HG03439 (cell line): Measurements from ENCODE around the gene ARMCX2.
A peak's percentile ranks its signal among the peaks of the same experiment; 100 is the strongest.
"Not testable (repeated sequence)": the region's sequence is repeated elsewhere in the genome, so short reads cannot be mapped to it uniquely, and the experiment has no call there.

ENCODE experiments used
- ATAC-seq: cut with Tn5 transposase; IDR thresholded peaks from one replicate; pipeline ENCODE4 v1.9.1; 2021; ENCODE audit warnings: mild to moderate bottlenecking, moderate library complexity; ENCODE audit not compliant: unreplicated experiment

The ARMCX2 gene

DNA sequence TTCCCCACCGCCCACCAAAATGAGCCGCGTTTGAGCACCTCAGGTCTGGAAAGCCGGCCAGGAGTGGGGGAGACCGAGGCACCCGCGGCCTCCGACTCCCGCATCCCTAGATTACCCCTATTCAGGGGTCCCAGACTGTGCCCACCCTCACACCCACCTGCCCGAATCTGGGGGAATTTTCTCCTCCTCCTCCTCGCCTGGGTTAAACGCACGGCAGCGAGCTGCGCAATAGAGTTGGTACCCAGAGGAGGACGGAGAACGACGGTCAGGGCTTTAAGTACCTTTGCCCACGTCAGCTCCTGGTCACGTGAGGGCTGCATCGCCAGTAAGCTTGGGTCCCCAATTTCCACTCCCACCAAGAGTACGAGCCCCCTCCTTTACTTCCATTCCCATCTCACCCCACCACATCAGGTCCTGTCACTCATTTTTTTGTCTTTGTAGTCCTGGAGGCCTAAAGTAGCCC lies at the start of gene ARMCX2:
Gene ARMCX2, minus strand, starts transcription at position 250 of the 463 bp plus-strand sequence. CDS start 2,262 bp downstream, outside the sequence.
- ATAC-seq: no peak

DNA sequence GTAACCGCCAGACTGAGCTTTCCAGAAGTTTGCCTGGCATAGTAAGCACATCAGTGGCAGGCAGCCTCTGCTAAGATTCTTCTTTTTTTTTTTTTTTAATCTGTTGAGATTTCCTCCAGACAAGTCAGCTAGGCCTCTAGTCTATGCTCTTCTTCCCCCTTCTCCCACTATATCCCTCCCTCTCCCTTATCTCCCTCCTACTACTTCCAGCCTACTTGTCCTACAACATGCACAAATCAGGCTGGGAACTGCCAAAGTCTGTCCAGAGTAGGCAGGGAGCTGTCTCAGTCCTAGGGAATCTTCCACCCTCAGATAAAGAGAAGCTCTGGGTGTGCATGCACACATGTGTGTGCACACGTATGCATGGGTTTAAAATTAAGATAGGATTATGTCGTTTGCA lies 49.7 kb upstream of the ARMCX2 start:
- ATAC-seq: no peak

DNA sequence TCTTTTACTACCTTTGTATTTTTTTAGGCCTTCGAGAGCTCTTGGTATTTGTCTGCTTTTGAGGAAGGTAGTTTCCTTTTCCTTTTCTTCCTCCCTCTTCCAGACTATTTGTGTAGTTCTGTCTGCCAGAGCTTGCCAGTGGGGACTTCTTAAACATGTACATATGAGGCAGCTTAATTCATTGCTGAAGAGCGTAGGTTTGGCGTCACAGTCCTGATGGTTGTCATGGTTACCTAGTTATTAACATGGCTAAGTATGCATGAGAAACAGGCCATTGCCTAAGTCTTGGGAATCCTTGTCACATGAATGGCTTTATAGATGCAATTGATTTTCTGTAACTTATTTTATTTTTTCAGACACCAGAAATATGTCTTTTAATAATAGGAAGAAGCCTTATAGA lies 48.5 kb upstream of the ARMCX2 start:
- no peak for ATAC-seq

DNA sequence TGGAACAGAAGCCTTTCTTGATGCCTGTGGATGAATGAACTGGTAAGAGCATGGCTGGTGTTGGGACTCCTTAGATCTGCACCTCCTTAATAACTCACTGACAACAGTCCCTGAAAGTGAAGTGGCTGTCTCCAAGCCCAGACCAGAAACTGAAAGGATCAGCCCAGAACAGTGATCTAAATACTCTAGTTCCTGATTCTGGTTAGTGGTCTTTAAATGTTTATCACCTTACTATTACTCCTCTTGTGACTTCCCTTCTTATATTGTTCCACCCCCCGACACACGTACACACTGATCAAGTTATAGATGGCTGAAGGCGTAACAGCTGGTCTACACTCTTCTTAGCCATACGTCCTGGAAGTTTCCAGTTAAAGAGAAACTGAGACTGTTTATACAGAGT lies 33.8 kb upstream of the ARMCX2 start:
- ATAC-seq: peak; percentile 73

DNA sequence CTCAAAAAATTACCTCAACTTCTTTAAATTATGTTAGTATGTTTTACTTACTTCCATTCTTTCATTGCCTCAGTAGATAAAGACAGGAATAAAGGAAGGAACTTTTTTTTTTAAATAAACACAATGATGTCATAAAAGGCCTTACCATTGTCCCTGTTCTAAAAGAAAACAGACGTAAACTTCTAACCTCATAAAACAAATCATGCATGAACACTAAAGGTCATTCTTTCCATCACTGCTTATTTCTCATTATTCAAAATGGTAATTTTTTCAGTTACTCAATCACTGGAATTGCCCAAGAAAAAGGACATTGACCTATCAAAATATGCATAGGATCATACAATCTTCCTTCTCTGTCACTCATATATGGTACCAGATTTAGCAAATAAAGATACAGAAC lies 32.2 kb upstream of the ARMCX2 start:
- ATAC-seq: no peak

DNA sequence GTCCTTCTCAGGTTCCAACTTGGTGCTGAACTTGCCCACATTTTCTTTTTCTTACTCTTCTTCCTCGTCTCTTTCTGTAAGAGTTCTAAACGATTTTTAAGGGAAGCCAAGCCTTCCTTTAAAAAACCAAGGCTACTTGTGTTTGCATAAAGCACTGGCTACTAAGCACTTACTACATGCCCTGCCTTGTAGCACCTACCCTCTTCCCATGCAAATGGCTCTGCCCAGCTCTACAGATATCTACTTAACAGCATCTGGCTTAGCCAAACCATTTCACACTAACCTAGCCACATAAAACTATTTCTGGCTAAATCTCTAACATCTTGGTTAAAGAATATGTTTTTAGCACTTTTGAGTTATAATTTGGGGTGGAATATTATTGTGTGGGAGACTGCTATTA lies 26.9 kb upstream of the ARMCX2 start:
- no peak for ATAC-seq

DNA sequence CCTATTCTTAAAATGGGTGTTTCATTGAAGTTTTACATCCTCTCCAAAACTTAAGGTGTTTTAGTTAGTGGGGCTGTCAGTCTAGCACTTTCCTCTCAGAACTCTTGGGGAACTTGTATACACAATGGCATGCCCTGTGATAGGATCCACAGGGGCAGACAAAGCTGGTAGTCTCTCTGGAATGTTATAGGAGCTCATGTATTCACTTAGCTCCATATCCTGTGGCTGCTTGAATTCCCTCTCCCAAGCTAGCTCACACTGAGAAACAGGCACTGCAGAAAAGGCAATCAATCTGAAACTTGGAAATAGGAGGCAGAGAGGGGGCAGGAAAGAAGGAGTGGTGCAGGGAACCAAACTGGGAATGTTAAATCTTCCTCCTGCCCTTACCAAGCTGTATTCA lies 26.3 kb upstream of the ARMCX2 start:
- no peak for ATAC-seq

DNA sequence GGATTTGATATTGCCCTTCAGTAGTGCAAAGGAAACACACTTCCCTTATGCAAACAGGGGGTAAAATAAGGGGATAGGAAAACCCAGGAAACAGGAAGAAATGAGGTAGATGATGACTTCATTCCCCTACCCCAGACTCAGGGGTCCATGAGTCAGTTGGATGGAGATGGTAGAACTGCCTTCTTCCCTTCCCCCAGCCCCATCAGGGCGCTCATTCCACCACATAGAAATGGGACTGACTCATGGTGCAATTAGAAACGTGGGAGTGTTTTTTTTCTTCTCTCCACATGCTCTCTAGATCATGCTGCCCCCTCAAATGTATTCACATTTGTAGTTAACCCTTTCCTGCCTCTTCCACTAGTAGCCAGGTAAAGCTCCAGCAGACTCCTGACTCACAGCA lies 23.1 kb upstream of the ARMCX2 start:
- no peak for ATAC-seq

DNA sequence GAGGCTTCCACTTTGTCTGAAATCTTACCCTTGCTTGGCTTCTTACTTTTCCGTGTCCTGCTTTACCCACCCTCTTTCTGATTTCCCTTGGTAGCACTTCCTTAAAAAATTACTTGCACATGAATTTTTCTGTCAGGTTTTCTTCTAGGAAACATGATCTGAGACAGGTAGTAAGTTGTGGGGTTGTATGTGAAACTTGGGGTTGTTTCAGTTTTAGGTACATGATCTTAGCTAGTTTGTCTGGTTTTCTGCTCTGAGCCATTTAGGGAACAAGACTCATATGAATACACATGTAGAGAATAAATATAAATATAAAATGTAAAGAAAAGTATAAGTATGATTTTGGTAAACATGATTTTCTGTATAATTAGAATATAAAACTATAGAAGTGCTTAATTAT lies 17.4 kb upstream of the ARMCX2 start:
- no peak for ATAC-seq

DNA sequence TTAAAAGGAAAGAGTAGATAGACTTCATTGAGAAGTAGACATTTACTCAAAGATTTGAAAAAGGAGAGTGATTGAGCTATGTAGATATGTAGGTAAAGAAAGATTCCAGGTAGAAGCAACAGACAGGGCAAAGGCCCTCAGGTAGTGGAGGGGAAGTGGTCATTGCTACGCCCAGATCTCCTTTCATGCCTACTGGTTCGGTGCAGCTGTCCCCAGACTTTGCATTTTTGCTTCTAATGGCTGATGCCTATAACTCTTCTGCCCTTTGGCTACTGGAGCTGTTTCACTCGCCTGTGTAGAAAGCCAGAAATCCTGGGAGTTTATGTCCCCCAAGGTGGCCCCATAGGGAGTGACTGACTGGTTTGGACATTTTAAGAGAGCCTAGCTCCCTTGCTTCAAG lies 16.9 kb upstream of the ARMCX2 start:
- ATAC-seq: no peak

DNA sequence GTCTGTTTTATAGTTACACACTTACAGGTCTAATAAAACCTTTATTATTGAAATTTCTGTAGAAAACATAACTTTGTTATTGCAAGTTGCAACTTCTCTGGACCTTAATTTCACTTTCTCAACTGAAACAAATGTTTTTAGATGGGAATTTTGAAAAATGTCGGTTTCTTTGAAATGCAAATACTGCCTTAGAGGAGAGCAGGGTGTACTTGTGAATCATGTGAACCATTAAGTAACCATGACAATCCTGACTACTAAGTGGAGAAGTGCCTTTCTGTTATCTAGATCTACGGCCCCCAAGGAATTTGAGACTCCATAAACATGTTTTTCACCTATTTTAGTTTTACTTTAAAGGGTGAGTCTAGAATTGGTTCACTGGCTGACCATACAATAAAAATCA lies 8.5 kb upstream of the ARMCX2 start:
- ATAC-seq: no peak

DNA sequence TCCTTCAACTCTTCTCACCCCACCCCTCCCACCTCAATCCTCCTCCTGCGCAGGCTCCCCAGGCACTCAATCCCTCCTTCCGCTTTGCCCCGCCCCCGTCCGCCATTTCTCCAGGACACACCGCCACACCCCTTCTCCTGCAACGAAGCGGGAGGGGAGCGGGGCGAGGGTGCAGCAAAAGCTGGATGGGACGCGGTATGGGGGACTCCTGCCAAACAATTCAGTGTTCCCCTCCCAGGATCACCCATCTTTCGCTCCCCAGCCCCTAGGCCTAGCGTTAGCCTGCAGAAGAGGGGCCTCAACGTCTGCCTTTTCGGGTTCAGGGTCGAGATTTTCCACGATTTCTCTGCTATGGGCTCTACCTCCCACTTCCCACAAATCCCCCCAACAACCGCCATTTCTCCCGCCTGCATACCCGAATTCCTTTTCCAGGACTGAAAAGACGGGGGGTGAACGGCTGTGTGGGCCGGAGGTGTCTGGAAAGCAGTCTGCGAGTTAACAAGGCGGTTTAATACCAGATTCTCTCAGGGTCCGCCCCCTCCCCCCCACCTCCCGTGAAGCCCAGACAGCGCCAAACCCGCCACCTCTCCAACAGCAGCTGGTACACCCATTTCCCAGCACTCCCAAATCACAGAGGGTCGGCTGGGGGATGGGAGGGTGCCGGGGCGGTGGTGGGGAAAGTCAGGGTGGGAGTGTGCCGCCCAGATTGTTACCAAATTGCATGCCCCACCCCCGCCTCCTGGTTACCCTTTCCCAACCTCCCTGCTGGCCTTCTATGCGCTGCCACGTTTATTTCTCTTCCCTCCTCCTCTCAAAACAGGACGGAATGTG lies 774 bp downstream of the ARMCX2 start:
- no peak for ATAC-seq

DNA sequence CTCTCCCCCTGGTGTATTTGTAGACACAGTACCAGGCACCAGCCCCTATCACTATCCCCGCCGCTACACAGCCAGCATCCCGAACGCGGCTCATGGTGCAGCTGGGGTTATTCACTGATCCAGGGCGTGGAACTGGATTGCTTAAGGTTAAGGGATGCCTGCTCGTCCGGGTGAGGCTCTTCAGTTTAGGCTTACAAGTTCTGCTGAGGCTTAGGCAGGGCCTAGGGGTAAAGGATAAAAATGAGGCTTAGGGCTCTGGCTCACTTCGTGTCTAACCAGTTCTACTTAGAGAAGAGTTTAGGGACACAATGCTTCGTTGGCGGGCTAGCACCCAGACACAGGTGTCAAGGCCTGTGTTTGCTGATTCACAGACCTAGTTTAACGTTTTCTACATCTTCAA lies 2.2 kb downstream of the ARMCX2 start:
- no peak for ATAC-seq

DNA sequence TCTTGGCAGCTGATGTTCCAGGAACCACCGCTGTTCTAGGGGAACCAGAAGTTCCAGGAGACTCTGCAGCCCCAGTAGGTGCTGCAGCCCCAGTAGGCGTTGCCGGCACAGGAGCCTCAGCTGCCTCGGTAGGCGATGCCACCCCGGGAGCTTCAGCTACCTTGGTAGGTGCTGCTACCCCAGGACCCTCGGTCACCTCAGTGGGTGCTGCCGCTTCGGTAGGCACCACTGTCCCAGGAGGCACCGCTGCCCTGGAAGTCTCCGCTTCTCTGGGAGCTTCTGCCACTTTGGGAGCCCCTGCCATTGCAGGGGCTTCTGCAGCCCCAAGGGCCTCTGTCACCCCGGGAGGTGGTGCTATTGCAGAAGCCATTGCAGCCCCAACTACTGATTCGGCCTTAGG lies 2.8 kb downstream of the ARMCX2 start:
- no peak for ATAC-seq

DNA sequence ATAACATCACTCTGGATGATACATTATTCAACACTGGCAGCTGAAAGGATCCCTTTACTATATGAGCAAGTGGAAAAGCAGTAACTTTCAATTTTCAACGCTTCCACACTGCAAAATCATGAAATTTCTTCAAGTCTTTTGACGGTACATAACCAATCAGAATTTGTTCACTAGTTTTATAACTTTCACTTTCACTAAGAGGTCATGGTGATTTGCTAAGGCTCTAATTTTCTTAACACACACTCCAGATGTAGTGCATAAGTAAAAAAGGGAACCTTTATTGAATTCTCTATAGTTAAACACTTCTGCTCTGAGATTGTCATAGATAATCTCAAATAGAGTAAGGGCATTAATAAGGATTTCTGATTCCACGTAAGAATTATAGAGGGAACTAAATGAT lies 4.1 kb downstream of the ARMCX2 start:
- no peak for ATAC-seq

DNA sequence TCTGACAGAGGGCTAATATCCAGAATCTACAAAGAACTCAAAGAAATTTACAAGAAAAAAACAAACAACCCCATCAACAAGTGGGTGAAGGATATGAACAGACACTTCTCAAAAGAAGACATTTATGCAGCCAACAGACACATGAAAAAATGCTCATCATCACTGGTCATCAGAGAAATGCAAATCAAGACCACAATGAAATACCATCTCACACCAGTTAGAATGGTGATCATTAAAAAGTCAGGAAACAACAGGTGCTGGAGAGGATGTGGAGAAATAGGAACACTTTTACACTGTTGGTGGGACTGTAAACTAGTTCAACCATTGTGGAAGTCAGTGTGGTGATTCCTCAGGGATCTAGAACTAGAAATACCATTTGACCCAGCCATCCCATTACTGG lies 11.9 kb downstream of the ARMCX2 start:
- not testable (repeated sequence) for ATAC-seq

DNA sequence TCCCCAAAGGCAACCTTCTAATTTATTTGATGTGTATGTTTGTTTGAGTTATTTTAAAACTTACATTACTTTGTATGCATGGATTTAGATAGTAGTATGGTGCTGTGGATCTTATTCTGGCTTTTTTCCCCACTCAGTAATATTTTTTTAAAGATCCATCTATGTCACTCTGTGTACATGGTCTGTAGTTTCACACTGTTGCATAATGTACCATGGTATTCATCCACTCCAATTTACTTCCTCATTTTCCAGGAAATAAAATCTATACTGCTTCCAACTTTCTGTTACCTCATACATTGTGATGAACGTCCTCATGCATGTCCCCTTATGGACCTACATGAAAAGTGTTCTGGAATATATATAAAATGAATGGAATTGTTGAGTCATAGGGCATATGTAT lies 17.6 kb downstream of the ARMCX2 start:
- ATAC-seq: no peak

DNA sequence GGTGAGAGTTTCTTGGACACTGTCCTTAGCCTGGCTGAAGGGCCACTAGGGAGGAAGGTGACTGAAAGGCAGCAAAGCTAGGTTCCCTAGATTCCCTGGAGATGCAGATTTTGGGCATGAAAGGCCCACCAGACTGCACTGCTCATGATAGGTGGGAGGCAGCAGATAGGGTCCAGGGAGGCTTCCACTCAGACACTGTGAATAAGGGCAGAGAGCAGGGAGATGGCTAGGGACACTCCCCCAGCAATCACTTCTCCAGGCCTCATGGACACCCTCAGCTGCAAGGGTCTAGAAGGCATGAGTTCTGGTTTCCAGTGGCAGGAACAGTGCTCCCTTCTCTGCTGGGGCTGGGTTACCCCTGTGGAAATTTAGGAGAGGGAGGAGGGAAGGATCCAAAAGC lies 20.1 kb downstream of the ARMCX2 start:
- no peak for ATAC-seq

DNA sequence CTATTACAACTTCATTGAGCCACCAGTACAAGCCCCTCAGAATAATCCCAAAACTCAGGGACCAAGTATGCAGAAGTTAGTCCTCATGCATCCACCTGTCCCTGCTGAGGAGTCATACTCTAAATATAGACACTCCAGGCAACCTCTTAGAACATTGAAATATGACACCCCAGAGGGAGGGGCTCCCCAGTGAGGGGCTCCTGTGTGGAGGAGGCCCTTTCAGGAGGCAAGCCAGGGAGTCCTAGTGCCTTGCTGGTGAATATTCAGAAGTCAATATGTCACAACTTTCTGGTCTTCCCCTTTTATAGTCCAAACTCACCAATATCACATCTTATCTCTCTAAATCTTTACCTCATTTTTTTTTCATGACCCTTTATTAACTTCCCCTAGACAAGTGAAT lies 40.3 kb downstream of the ARMCX2 start:
- no peak for ATAC-seq

DNA sequence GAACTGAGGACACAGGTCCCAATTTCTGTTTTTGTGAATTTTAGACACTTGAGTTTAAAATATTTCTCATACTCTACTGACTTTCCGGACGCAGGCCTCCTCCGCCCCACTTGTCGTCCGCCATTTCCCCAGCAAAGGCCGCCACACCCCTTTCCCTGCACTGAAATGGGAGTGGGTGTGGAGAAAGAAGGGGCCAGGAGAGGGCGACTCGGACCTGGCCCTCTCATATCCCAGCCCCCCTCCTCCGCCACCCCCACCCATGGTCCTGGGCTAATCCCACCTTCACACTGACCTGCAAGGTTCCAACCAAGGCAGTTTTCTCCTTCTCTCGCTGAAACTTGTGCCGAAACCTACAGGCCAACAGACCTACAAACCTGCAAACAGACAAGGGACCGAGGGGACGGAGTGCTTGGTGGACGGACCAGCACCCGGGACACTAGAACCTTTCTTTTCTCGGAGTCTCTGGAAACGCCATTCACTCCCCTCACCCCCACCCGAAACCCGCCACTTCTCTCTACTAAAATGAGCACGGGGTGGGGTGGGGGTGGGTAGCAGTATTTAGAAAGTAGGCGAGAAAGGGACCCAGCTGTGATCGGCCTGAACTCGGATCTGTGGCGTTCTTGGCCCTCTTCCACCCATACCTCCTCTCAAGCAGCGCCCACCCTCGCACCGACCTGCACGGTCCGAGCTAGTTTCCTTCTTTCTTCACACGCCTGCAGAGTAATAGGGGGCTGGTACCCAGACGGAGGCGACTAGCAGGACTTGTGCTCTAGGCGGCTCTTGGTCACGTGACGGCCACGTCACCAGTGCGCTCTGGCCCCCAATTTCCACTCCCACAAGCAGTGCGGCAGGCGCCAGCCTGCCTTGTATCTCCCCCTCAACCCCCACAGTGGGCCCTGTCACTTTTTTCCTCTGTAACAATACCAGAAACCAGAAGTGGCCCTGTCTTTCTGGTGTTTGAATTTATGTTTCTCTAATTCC lies 42.1 kb downstream of the ARMCX2 start, which contains the start of gene ARMCX6:
Gene ARMCX6, minus strand, starts transcription at position 790 of the 981 bp plus-strand sequence. CDS start 1,380 bp downstream, outside the sequence.
- peak; percentile 97 for ATAC-seq

DNA sequence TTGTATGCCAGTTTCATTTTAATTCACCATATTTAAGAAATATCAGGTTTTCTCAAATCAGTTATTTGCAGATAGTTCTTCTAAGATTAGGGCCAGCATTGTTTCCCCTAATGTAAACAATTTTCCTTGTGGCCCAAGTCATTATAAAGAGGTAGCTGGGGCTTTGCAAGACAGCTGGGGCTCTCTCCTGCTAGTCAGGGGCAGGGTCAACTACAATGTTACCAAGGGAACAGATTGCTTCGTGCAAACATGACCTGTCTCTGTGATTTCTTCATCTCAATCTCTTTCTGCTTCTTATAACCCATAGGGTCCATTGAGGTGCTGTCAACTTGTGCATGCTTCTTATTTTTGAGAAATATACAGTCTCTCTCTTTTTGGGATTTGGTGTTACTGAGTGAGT lies 53.9 kb downstream of the ARMCX2 start:
- ATAC-seq: no peak
